ENCODE results near the gene CFAP161. TPM values are rescaled to one million over a fixed set of nuclear protein-coding genes. Genes with fewer than 3 reads are reported as not detected.

The CFAP161 gene
- total RNA-seq, 1 donor from 2014 or later = 21.1 TPM

DNA sequence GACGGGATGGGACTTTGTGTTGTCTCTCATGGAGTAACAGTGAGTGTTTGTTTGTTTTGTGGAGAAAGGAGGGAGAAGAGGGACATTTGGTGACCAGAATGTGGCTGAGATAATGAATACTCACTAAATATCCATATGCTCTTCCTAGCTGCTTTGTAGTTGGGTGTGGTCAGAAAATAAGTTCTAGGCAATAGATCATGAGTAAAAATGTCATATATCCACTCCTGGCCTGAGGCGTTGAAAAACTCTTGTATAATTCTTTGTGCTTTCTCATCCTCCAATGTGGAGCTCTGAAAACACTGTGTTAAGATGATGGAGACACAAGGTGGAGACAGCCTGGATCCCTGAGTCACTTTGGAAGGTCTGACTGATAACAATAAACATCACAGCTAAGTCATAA lies 34.6 kb downstream of the CFAP161 start:
- no peaks in the 10 kb centered on the region for H3K4me1 Mint-ChIP-seq (ENCODE audit: unreplicated experiment)

DNA sequence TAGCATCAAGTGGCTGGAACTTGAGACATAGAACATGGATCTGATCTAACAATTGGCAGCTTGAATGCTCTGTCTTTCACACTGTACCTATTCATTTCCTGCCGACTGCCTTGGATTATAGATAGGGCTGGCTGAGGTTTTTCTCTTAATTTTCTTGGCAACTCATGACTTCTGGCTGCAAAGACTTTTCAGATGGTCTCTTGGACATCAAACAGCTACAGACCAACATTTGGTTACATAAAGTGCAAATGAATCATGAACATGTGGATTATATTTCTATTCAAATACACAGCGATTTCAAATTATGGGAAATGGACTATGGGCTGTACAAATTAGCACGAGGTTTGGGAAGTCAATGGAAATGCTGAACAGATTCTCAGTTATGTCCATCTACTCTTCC lies 36.4 kb downstream of the CFAP161 start:
- no peak for DNase-seq (ENCODE audit: low spot score)
- H3K4me1 Mint-ChIP-seq (ENCODE audit: unreplicated experiment) = no peaks in the 10 kb centered on the region
- H3K9me3 Mint-ChIP-seq (ENCODE audit: unreplicated experiment) = no peaks in the 10 kb centered on the region
- TF ChIP-seq, protein P1, sequence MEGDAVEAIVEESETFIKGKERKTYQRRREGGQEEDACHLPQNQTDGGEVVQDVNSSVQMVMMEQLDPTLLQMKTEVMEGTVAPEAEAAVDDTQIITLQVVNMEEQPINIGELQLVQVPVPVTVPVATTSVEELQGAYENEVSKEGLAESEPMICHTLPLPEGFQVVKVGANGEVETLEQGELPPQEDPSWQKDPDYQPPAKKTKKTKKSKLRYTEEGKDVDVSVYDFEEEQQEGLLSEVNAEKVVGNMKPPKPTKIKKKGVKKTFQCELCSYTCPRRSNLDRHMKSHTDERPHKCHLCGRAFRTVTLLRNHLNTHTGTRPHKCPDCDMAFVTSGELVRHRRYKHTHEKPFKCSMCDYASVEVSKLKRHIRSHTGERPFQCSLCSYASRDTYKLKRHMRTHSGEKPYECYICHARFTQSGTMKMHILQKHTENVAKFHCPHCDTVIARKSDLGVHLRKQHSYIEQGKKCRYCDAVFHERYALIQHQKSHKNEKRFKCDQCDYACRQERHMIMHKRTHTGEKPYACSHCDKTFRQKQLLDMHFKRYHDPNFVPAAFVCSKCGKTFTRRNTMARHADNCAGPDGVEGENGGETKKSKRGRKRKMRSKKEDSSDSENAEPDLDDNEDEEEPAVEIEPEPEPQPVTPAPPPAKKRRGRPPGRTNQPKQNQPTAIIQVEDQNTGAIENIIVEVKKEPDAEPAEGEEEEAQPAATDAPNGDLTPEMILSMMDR (IDR thresholded peaks at IDR 0.05; ENCODE audit: unreplicated experiment) = no peak
- no peak overlapping the region for H3K27ac Mint-ChIP-seq (ENCODE audit: unreplicated experiment)
- H3K36me3 Mint-ChIP-seq (ENCODE audit: low read depth, unreplicated experiment) = peaks cover 11% of the 10 kb centered on the region
- no peak overlapping the region for H3K4me3 Mint-ChIP-seq (ENCODE audit: unreplicated experiment)
- H3K27me3 Mint-ChIP-seq (ENCODE audit: unreplicated experiment) = no peaks in the 10 kb centered on the region

More for the DNA sequence above, 34.6 kb downstream of the CFAP161 start:
- peaks cover 11% of the 10 kb centered on the region for H3K36me3 Mint-ChIP-seq (ENCODE audit: low read depth, unreplicated experiment)
- H3K27ac Mint-ChIP-seq (ENCODE audit: unreplicated experiment) = no peak overlapping the region
- DNase-seq (ENCODE audit: low spot score) = no peak
- H3K27me3 Mint-ChIP-seq (ENCODE audit: unreplicated experiment) = no peaks in the 10 kb centered on the region
- H3K4me3 Mint-ChIP-seq (ENCODE audit: unreplicated experiment) = peak overlapping the region; percentile 21
- H3K9me3 Mint-ChIP-seq (ENCODE audit: unreplicated experiment) = no peaks in the 10 kb centered on the region
- TF ChIP-seq, protein P1 (IDR thresholded peaks at IDR 0.05; ENCODE audit: unreplicated experiment) = no peak

DNA sequence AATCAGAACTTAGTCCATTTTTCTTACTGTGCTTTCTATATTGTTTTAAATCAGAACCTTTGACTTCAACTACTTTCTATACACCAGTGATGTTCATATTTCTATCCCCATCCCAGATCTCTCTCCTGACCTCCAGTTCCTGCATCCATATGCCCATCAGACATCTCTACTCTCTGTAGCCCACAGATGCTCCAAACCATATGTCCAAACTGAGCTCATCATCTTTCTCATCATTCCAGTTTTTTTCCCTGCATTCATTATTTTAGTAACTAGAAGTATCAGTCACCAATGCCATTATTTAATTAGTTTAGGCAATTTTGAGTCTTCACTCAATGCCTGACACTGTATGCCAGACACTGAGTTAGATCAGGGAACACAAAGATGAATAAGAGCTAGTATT lies 37.2 kb downstream of the CFAP161 start:
- no peak overlapping the region for H3K4me3 Mint-ChIP-seq (ENCODE audit: unreplicated experiment)
- no peaks in the 10 kb centered on the region for H3K27me3 Mint-ChIP-seq (ENCODE audit: unreplicated experiment)
- no peak for DNase-seq (ENCODE audit: low spot score)
- H3K36me3 Mint-ChIP-seq (ENCODE audit: low read depth, unreplicated experiment) = peaks cover 11% of the 10 kb centered on the region
- no peaks in the 10 kb centered on the region for H3K9me3 Mint-ChIP-seq (ENCODE audit: unreplicated experiment)
- H3K4me1 Mint-ChIP-seq (ENCODE audit: unreplicated experiment) = no peaks in the 10 kb centered on the region
- TF ChIP-seq, protein P1 (IDR thresholded peaks at IDR 0.05; ENCODE audit: unreplicated experiment) = no peak
- H3K27ac Mint-ChIP-seq (ENCODE audit: unreplicated experiment) = no peak overlapping the region

DNA sequence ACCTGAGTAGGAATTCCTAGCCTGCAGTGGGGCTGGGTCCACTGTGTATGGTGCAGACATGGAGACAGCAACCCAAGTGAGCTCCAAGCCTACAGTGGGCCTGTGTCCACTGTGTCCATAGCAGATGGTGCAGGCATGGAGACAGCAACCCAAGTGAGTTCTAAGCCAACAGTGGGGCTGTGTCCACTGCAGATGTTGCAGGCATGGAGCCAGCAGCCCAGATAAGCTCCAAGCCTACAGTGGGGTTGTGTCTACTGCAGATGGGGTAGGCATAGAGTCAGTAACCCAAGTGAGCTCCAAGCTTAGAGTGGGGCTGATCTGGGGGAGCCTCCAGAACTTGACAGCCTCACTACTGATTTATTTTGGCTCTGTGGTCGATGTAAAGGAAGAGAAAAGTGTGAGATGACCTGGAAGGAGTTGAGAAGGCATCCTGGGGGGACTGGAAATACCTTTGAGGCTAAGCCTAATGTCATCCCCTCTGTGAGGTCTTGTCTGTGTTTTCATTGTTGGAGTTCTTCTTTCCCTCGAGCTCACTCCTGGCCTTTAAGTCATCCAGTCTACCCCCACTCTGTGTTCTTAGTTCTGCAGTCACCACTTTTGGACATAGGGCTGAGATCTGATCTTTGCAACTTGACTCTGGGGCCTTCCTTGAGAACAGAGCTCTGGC lies 40.2 kb downstream of the CFAP161 start:
- Mint-ChIP-seq H3K4me3 (ENCODE audit: unreplicated experiment) (no peak overlapping the region), H3K36me3 (ENCODE audit: low read depth, unreplicated experiment) (no peaks in the 10 kb centered on the region), H3K4me1 (ENCODE audit: unreplicated experiment) (peaks cover 3% of the 10 kb centered on the region), H3K27me3 (ENCODE audit: unreplicated experiment) (peaks cover 2% of the 10 kb centered on the region), H3K9me3 (ENCODE audit: unreplicated experiment) (no peaks in the 10 kb centered on the region), H3K27ac (ENCODE audit: unreplicated experiment) (no peak overlapping the region)
- TF ChIP-seq, protein P1 (IDR thresholded peaks at IDR 0.05; ENCODE audit: unreplicated experiment) = no peak
- no peak for DNase-seq (ENCODE audit: low spot score)

DNA sequence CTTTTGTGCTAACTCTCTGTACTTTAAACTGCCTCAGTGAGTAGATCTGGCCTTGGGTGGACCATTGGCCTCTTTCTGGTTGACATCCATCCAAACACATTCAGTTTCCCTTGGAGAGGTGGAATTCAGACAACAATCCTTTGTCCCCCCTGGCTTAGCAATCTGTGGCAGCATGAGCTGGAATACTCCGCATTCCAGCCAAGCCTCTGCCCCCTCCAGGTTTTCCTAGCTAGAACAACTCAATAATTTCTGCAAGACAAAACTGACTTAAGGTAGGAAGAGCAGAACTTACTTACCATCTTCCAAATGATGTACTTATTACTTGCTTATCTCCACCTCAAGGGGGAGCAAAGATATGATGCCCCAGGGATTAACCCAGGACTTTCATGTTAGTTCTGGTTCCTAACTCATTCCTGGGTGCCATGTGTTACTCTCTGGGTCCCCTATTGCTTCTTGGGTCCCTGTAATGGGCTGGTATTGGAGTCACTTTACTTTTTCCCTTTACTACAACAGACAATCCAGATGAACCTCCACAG lies 40.8 kb downstream of the CFAP161 start:
- Mint-ChIP-seq H3K27ac (ENCODE audit: unreplicated experiment) (no peak overlapping the region), H3K4me1 (ENCODE audit: unreplicated experiment) (peaks cover 3% of the 10 kb centered on the region), H3K27me3 (ENCODE audit: unreplicated experiment) (peaks cover 2% of the 10 kb centered on the region), H3K36me3 (ENCODE audit: low read depth, unreplicated experiment) (no peaks in the 10 kb centered on the region), H3K9me3 (ENCODE audit: unreplicated experiment) (no peaks in the 10 kb centered on the region), H3K4me3 (ENCODE audit: unreplicated experiment) (no peak overlapping the region)
- TF ChIP-seq, protein P1 (IDR thresholded peaks at IDR 0.05; ENCODE audit: unreplicated experiment) = no peak
- DNase-seq (ENCODE audit: low spot score) = no peak

Data from endothelial cell (in vitro differentiated cells).